Naive thymus-derived CD4-positive, alpha-beta T cell (primary cell): Measurements from ENCODE around the gene NUF2. TPM values are rescaled to one million over a fixed set of nuclear protein-coding genes. Genes with fewer than 3 reads are reported as not detected.

Experiments
- ATAC-seq: fragments of 150-1000 bp; cut with Tn5 transposase; 2 replicates; pipeline ENCODE4 v1.10.0; 2021; ENCODE audit warnings: mild to moderate bottlenecking, moderate library complexity
- CTCF ChIA-PET: fragments of 350-600 bp; sonication (Branson Sonifier 250); formaldehyde crosslinking; loops from one replicate; lab custom pipeline; 2021; ENCODE audit warnings: antibody characterized with exemption; lab: Charles Lee
- POLR2A ChIA-PET: fragments of 350-600 bp; sonication (Branson Sonifier 250); formaldehyde crosslinking; loops from one replicate; lab custom pipeline; 2021; ENCODE audit warnings: antibody characterized with exemption, inconsistent platforms; lab: Charles Lee
- DNase-seq, 9 donors: peaks; one replicate each; pipeline versions ENCODE4 v3.0.0 to v3.0.0-alpha.2; 2020 to 2022; ENCODE audit warnings: mixed read lengths in 1 of 9
- H3K27ac ChIP-seq: one replicate; pipeline ENCODE4 v1.7.0; 2013; ENCODE audit warnings: mild to moderate bottlenecking, low read depth, low read length, moderate library complexity
- H3K27me3 ChIP-seq, 2 donors: one replicate each; pipeline ENCODE4 v1.7.0; 2013; ENCODE audit warnings: low read length in 2 of 2, mild to moderate bottlenecking in 2 of 2, moderate library complexity in 2 of 2; ENCODE audit not compliant: control insufficient read depth in 2 of 2, insufficient read depth in 2 of 2
- H3K36me3 ChIP-seq, 3 experiments: 1 replicate in 2 of 3; 2 replicates in 1 of 3; pipeline ENCODE4 v1.7.0; 2013; ENCODE audit warnings: low read length in 3 of 3, mild to moderate bottlenecking in 3 of 3, moderate library complexity in 1 of 3; ENCODE audit not compliant: insufficient read depth in 3 of 3, control insufficient read depth in 2 of 3
- H3K4me1 ChIP-seq, 2 donors: one replicate each; pipeline ENCODE4 v1.7.0; 2013; ENCODE audit warnings: low read length in 2 of 2, mild to moderate bottlenecking in 2 of 2, moderate library complexity in 1 of 2; ENCODE audit not compliant: control insufficient read depth in 2 of 2, insufficient read depth in 2 of 2
- H3K4me3 ChIP-seq: 2 replicates; pipeline ENCODE4 v1.7.0; 2013; ENCODE audit warnings: mild to moderate bottlenecking, low read length
- H3K9me3 ChIP-seq, 3 experiments: 1 replicate in 2 of 3; 2 replicates in 1 of 3; pipeline ENCODE4 v1.7.0; 2013; ENCODE audit warnings: low read length in 3 of 3; ENCODE audit not compliant: control insufficient read depth in 2 of 3
- H3K27ac Mint-ChIP-seq, 9 donors: one replicate each; pipeline ENCODE4 v1.8.0; 2020 to 2022; ENCODE audit warnings: mixed read lengths in 9 of 9, mild to moderate bottlenecking in 8 of 9, moderate library complexity in 5 of 9, inconsistent platforms in 2 of 9
- H3K27me3 Mint-ChIP-seq, 5 donors: one replicate each; pipeline ENCODE4 v1.8.0; 2021 to 2022; ENCODE audit warnings: mixed read lengths in 5 of 5, mild to moderate bottlenecking in 1 of 5
- H3K36me3 Mint-ChIP-seq, 5 donors: one replicate each; pipeline ENCODE4 v1.8.0; 2020 to 2022; ENCODE audit warnings: mixed read lengths in 5 of 5, mild to moderate bottlenecking in 3 of 5, inconsistent platforms in 1 of 5
- H3K4me1 Mint-ChIP-seq, 7 donors: one replicate each; pipeline ENCODE4 v1.8.0; 2020 to 2022; ENCODE audit warnings: mixed read lengths in 7 of 7, mild to moderate bottlenecking in 3 of 7, inconsistent platforms in 1 of 7
- H3K4me3 Mint-ChIP-seq, 10 donors: one replicate each; pipeline ENCODE4 v1.8.0; 2020 to 2022; ENCODE audit warnings: mild to moderate bottlenecking in 10 of 10, mixed read lengths in 10 of 10, moderate library complexity in 6 of 10, inconsistent platforms in 2 of 10
- H3K9me3 Mint-ChIP-seq, 11 donors: one replicate each; pipeline ENCODE4 v1.8.0; 2020 to 2022; ENCODE audit warnings: mixed read lengths in 11 of 11, mild to moderate bottlenecking in 4 of 11, inconsistent platforms in 1 of 11, moderate library complexity in 1 of 11
- intact Hi-C, 2 donors: fragments of 100-400 bp; cut with micrococcal nuclease; formaldehyde crosslinking; loops; one replicate each; pipeline ENCODE4 v1.15.1; 2023
- polyA plus RNA-seq, 2 donors: library from polyadenylated mRNA; unstranded; fragments of 300-500 nt; fragmentation: Illumina TruSeq; gene quantifications; one replicate each; pipeline ENCODE4 v1.2.3, GENCODE V29; 2021
- total RNA-seq, 6 experiments: library from RNA in 5 of 6; stranded (reverse) in 5 of 6; gene quantifications; 1 replicate in 5 of 6; 2 replicates in 1 of 6; pipeline ENCODE4 v1.2.3 and lab custom pipeline; 2021 to 2026

Gene NUF2
- total and polyA plus RNA-seq, 7 experiments from 2014 or later = 1.0 to 38.8 (median 1.6) TPM

- Histone ChIP-seq H3K4me1 (no peaks in the 10 kb centered on the region), H3K4me3 (no peak overlapping the region), H3K9me3 (no peaks in the 10 kb centered on the region), H3K27me3 (no peaks in the 10 kb centered on the region), H3K36me3 (peaks cover 0 to 29% (median 0%) of the 10 kb centered on the region in 3 experiments), H3K27ac (no peak overlapping the region)
- Mint-ChIP-seq H3K27me3 (no peaks in the 10 kb centered on the region), H3K4me1 (peaks cover 0 to 3% (median 0%) of the 10 kb centered on the region in 7 donors), H3K9me3 (no peaks in the 10 kb centered on the region), H3K27ac (no peak overlapping the region), H3K4me3 (no peak overlapping the region), H3K36me3 (peaks cover 23 to 65% (median 51%) of the 10 kb centered on the region in 5 donors)
- ChIA-PET CTCF (no interaction called here), POLR2A (no interaction called here)
- ATAC-seq = no peak
- no peak for DNase-seq
- intact Hi-C loops = no loop called here
Measured at GRCh38 chr1:163300568-163300967, 21.2 kb upstream of the NUF2 start.

- H3K27me3 Mint-ChIP-seq = no peaks in the 10 kb centered on the region
- no peaks in the 10 kb centered on the region for H3K9me3 ChIP-seq
- ChIA-PET POLR2A (no interaction called here), CTCF (interaction anchor here (1.3 kb wide), 1 partner anchor 12 kb away, joined by 3 read pairs; no protein-coding TSS in a partner anchor)
- H3K36me3 Mint-ChIP-seq = peaks cover 20 to 57% (median 48%) of the 10 kb centered on the region in 5 donors
- H3K4me3 ChIP-seq = no peak overlapping the region
- H3K4me3 Mint-ChIP-seq = no peak overlapping the region
- H3K27ac Mint-ChIP-seq = no peak overlapping the region
- no peak overlapping the region for H3K27ac ChIP-seq
- H3K9me3 Mint-ChIP-seq = no peaks in the 10 kb centered on the region
- no peaks in the 10 kb centered on the region for H3K27me3 ChIP-seq
- DNase-seq (no peak), ATAC-seq (no peak)
- H3K4me1 ChIP-seq = no peaks in the 10 kb centered on the region
- H3K36me3 ChIP-seq = peaks cover 0 to 29% (median 0%) of the 10 kb centered on the region in 3 experiments
- H3K4me1 Mint-ChIP-seq = peaks cover 0 to 3% (median 0%) of the 10 kb centered on the region in 7 donors
- intact Hi-C loops = no loop called here
Measured at GRCh38 chr1:163303561-163303960, 18.2 kb upstream of the NUF2 start.

GRCh38 chr1:163305441-163305840, 16.3 kb upstream of the NUF2 start:
- no peaks in the 10 kb centered on the region for H3K9me3 Mint-ChIP-seq
- no peak overlapping the region for H3K4me3 Mint-ChIP-seq
- peak overlapping the region in 1 of 9 donors; percentile 21 for H3K27ac Mint-ChIP-seq
- no peaks in the 10 kb centered on the region for H3K27me3 ChIP-seq
- no peak overlapping the region for H3K27ac ChIP-seq
- no peak overlapping the region for H3K4me3 ChIP-seq
- H3K36me3 ChIP-seq = peaks cover 0 to 32% (median 0%) of the 10 kb centered on the region in 3 experiments
- DNase-seq (no peak), ATAC-seq (no peak)
- ChIA-PET POLR2A (no interaction called here), CTCF (interaction anchor here (0.7 kb wide), 1 partner anchor 15 kb away, joined by 3 read pairs; no protein-coding TSS in a partner anchor)
- H3K4me1 Mint-ChIP-seq = peaks cover 0 to 3% (median 0%) of the 10 kb centered on the region in 7 donors
- no peaks in the 10 kb centered on the region for H3K4me1 ChIP-seq
- H3K36me3 Mint-ChIP-seq = peaks cover 17 to 53% (median 48%) of the 10 kb centered on the region in 5 donors
- intact Hi-C loops = no loop called here
- H3K27me3 Mint-ChIP-seq = no peaks in the 10 kb centered on the region
- H3K9me3 ChIP-seq = no peaks in the 10 kb centered on the region

GRCh38 chr1:163307479-163308171, 14.1 kb upstream of the NUF2 start:
- intact Hi-C loops = no loop called here
- H3K4me3 Mint-ChIP-seq = no peak overlapping the region
- CTCF ChIA-PET = no interaction called here
- H3K36me3 Mint-ChIP-seq = peaks cover 10 to 56% (median 36%) of the 10 kb centered on the region in 5 donors
- Histone ChIP-seq H3K4me1 (no peaks in the 10 kb centered on the region), H3K9me3 (no peaks in the 10 kb centered on the region), H3K27me3 (no peaks in the 10 kb centered on the region), H3K4me3 (no peak overlapping the region), H3K27ac (no peak overlapping the region), H3K36me3 (peaks cover 0 to 20% (median 0%) of the 10 kb centered on the region in 3 experiments)
- H3K27me3 Mint-ChIP-seq = no peaks in the 10 kb centered on the region
- POLR2A ChIA-PET = no interaction called here
- no peak for ATAC-seq
- peaks cover 0 to 3% (median 0%) of the 10 kb centered on the region in 7 donors for H3K4me1 Mint-ChIP-seq
- DNase-seq = no peak
- H3K27ac Mint-ChIP-seq = no peak overlapping the region
- H3K9me3 Mint-ChIP-seq = no peaks in the 10 kb centered on the region

GRCh38 chr1:163308811-163309210, 12.9 kb upstream of the NUF2 start:
- no peaks in the 10 kb centered on the region for H3K4me1 ChIP-seq
- no peak for ATAC-seq
- Mint-ChIP-seq H3K36me3 (peaks cover 7 to 49% (median 33%) of the 10 kb centered on the region in 5 donors), H3K27me3 (no peaks in the 10 kb centered on the region), H3K4me1 (peaks cover 0 to 3% (median 0%) of the 10 kb centered on the region in 7 donors), H3K27ac (no peak overlapping the region), H3K9me3 (no peaks in the 10 kb centered on the region), H3K4me3 (no peak overlapping the region)
- H3K9me3 ChIP-seq = no peaks in the 10 kb centered on the region
- CTCF ChIA-PET = no interaction called here
- peaks cover 0 to 12% (median 0%) of the 10 kb centered on the region in 3 experiments for H3K36me3 ChIP-seq
- no peak overlapping the region for H3K27ac ChIP-seq
- intact Hi-C loops = no loop called here
- H3K27me3 ChIP-seq = no peaks in the 10 kb centered on the region
- H3K4me3 ChIP-seq = no peak overlapping the region
- POLR2A ChIA-PET = no interaction called here
- DNase-seq = no peak

GRCh38 chr1:163315773-163316374, 5.9 kb upstream of the NUF2 start:
- no peak overlapping the region for H3K27ac Mint-ChIP-seq

More at GRCh38 chr1:163315773-163316374, 5.9 kb upstream of the NUF2 start:
- H3K27me3 ChIP-seq = no peaks in the 10 kb centered on the region
- peak; percentile 45 for ATAC-seq
- H3K27me3 Mint-ChIP-seq = no peaks in the 10 kb centered on the region
- H3K4me3 Mint-ChIP-seq = no peak overlapping the region
- ChIA-PET CTCF (interaction anchor here (0.8 to 4.0 kb wide), 7 partner anchors 13 to 467 kb away, joined by 3 to 34 read pairs (median 4); no protein-coding TSS in a partner anchor), POLR2A (no interaction called here)
- H3K4me1 ChIP-seq = peaks cover 1 to 4% of the 10 kb centered on the region in 2 donors
- no peak overlapping the region for H3K4me3 ChIP-seq
- peak in 7 of 9 donors; percentile 18 to 52 (median 35) for DNase-seq
- no peaks in the 10 kb centered on the region for H3K9me3 Mint-ChIP-seq
- H3K4me1 Mint-ChIP-seq = peaks cover 2 to 6% (median 3%) of the 10 kb centered on the region in 7 donors
- no peaks in the 10 kb centered on the region for H3K9me3 ChIP-seq
- peaks cover 0 to 15% (median 1%) of the 10 kb centered on the region in 5 donors for H3K36me3 Mint-ChIP-seq
- intact Hi-C loops = loop anchor here (1.0 to 10.0 kb wide), 7 partner anchors 144 to 1261 kb away; no protein-coding TSS in a partner anchor
- H3K27ac ChIP-seq = no peak overlapping the region
- H3K36me3 ChIP-seq = no peaks in the 10 kb centered on the region
